Measurements from ENCODE around the gene TMEM200B.

- TF ChIP-seq SP2 (tag by site-specific recombination; IDR thresholded peaks at IDR 0.05) (no peak), CTCF (tag by site-specific recombination; IDR thresholded peaks at IDR 0.05) (no peak), ZNF600 (tag by site-specific recombination; IDR thresholded peaks at IDR 0.05) (no peak), ZNF768 (tag by site-specific recombination; IDR thresholded peaks at IDR 0.05) (no peak), ZBTB10 (tag by site-specific recombination; IDR thresholded peaks at IDR 0.05) (no peak), GLIS1 (tag by site-specific recombination; IDR thresholded peaks at IDR 0.05) (no peak), ZNF639 (tag by site-specific recombination; IDR thresholded peaks at IDR 0.05) (no peak), REST (tag by site-specific recombination; IDR thresholded peaks at IDR 0.05) (no peak), ZNF133 (tag by site-specific recombination; IDR thresholded peaks at IDR 0.05) (no peak), ZNF114 (tag by site-specific recombination; IDR thresholded peaks at IDR 0.05) (no peak), KLF8 (tag by site-specific recombination; IDR thresholded peaks at IDR 0.05) (no peak), ZNF248 (tag by site-specific recombination; IDR thresholded peaks at IDR 0.05) (no peak)
- TF ChIP-seq, protein P1, sequence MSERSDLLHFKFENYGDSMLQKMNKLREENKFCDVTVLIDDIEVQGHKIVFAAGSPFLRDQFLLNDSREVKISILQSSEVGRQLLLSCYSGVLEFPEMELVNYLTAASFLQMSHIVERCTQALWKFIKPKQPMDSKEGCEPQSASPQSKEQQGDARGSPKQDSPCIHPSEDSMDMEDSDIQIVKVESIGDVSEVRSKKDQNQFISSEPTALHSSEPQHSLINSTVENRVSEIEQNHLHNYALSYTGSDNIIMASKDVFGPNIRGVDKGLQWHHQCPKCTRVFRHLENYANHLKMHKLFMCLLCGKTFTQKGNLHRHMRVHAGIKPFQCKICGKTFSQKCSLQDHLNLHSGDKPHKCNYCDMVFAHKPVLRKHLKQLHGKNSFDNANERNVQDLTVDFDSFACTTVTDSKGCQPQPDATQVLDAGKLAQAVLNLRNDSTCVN (tag by site-specific recombination; optimal IDR thresholded peaks at IDR 0.05): no peak
Measured at GRCh38 chr1:29081201-29081600, 42.5 kb downstream of the TMEM200B start.

Data from HEK293 (cell line).